NCI-H774 (cell line): ENCODE data around the gene NXPH3.
"Not testable (repeated sequence)": the region's sequence is repeated elsewhere in the genome, so short reads cannot be mapped to it uniquely, and the experiment has no call there.

Experiments used
- DNase-seq: peaks from one replicate; lab custom pipeline; 2025; lab: John Stamatoyannopoulos, UW

The NXPH3 gene

DNA sequence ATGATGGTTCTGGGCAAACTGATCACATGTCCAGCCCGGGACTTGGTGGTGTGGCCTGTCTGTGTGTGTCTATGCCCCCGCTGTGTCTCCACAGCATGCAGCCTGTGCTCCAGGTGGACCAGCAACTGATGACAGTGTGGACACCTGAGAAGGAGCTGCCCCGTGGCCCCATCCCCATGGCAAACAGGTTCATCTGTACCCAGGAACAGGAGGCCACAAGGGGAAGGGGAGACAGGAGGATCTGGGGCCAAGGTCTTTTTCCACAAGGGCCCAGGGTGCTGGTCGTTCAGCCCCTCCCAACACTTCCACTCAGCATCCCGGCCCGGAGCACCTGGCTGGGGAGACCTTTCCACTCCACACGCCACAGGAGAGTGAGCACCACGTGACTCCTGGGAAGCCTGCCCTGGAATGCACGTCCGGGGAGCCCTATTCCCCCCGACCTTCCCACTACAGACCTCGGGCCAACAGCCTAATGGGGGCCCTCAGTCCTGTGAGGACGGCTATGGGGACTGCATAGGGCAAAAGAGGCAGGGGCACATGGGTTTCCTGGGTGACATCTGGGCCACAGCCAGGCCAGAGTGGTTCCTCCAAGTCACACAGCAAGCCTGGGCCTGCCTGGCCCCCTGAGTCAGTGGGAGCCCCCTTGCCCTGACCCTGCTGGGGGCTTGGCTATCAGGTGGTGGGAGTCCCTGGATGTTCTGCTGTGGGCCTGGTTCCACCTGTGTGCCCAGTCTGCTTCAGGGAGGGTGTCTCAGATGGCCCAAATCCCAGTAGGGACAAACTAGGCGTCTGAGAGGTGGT, 20.8 kb upstream of the NXPH3 start:
- DNase-seq = no peak

DNA sequence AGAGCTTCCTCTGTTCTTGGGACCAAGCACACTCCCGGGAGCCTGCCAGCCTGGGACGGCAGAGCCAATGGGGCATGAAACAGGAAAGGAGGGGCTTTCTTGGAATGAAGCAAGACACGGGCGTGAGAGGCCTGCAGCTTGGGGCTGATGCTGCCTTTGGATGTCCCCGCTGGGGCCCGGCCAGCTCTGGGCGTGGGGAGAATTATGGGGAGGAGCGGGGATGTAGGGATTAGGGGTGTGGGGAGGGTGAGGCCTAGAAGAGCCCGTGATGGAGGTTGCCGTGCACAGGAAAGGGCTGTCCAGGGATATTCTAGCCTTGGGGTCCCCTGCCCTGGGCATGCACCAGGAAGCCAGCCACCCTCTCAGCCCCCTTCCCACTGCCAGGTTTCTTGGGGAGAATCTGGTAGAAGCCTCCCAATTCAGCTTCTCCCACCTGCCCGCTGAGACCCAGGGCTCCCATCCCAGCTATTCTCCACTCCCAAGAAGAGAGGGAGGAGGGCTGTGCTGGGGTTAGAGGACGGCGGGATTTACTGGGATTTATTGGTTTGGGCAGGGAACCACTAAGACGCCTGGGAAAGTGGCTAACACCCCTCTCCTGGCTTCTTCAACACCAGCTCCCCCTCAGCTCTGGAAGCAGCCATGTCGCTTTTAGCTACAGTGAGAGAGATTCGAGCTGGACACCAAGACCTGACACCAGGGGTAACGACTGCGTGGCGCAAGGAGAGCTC, 20.0 kb upstream of the NXPH3 start:
- no peak for DNase-seq

DNA sequence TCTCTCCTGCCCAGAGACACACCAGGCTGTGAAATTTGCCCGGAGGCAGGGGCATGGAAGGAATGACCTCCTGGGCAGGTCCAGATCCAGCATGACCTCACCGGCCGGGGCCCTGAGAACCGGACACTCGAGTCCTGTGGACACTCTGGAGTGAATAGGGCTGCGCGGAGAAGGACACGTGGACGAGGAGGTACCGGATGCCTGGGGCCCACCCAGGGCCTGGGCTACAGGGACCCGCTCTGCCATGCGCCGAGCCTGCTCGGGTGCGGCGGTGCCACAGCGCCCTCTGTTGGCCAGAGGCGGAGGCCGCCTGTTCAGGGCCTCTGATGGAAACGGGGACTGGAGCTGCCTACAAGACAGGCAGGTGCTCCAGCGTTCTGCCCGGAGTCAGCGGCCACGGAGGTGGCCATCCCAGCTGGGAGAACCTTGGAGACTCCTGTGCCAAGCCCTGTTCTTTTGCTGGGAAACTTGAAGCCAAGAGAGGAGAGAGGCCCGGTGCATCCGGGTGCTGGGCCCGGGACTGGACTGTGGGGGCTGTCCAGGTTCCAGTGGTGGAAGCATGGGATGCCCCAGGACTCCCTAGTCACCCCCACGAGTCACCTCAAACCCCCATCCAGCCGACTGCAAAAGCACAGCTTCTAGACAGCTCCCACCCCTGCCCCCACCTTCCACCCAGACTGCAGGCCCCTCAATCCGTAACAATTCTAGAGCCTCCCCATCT, 19.3 kb upstream of the NXPH3 start:
- DNase-seq = peak; percentile 83

DNA sequence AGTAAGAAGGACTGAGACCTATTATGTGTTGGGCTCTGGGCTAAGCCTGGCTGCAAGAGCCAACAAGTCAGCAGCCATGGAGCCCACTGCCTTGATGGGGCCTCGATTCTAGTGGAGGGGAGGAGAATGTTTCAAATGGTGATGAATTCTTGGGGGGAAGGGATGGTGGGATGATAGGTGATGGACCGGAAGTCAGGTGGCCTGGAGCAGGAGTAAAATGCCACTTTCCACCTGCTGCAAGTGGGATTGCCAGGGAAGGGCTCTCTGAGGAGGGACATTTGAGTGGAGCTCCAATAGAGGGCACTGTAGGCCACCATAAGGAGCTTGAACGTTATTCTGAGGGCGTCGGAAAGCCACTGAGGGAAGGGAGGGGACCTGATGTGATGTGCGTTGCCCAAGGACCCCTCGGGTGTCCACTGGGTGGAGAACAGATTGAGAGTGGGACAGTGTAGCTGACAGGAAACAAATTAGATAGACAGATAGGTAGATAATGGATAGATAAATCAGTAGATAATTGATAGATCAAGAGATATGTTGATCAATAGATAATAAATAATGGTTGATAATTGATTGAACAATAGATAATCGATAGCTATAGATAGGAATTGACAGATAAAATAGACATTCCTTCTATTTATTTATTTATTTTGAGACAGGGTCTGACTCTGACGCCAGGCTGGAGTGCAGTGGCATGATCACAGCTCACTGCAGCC, 18.2 kb upstream of the NXPH3 start:
- DNase-seq = peak; percentile 61

DNA sequence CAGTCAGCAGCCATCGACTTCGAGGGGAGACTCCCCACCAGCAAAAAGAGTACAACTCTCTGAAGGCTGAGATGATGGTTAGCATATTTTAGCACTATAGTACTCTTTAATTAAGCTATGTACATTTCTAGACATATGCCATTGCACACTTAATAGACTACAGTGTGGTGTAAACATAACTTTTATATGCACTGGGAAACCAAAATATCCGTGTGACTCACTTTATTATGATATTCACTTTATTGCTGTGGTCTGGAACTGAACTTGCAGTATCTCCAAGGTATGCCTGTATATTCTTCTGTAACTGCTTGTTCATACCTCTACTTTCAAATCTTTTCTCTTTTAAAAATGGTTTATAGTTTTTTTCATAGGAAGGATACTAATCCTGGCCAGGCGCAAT, 11.0 kb upstream of the NXPH3 start:
- no peak for DNase-seq

DNA sequence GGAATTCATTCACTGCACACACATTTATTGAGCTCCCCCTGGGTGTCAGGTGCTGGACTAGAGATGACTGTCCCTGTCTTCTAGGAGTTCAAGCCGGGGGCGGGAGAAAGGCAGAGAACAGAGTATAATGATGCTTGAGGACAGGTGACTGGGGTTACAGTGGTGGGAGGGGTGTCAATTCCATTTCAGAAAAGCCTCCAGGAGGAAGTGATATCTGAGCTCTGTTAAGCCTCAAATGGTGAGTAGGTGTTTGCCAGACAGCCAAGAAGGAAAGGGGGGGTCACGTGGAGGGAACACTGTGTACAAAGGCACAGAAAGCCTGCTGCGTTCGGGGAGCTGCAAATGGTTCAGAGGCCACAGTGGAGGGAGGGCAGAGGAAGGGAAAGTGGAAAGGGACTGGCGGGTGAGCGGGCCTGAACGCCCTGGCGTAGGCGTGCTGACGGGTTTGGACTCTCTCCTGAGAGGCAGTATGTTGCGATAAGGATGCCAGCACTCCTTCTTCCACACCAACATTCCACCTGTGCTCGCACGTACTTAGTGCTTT, 9.7 kb upstream of the NXPH3 start:
- no peak for DNase-seq

DNA sequence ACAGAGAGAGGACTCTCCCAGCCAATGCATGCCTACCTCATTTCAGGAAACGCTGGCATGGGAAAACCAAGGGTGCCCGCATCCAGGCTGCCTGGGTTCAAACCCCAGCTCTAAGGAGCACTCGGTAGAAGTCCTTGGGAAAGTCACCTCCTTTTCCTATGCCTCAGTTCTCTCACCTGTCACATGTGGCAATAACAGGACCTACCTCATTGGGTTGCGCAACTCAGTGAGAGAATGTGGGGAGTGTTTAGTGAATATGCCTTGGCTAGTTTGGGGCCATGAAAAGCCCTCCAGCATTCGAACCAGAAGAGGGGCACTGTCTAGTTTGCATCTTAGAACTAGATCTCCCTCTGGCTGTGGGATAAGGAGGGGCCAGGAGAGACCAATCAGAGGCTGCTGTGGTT, 9.0 kb upstream of the NXPH3 start:
- DNase-seq = no peak

DNA sequence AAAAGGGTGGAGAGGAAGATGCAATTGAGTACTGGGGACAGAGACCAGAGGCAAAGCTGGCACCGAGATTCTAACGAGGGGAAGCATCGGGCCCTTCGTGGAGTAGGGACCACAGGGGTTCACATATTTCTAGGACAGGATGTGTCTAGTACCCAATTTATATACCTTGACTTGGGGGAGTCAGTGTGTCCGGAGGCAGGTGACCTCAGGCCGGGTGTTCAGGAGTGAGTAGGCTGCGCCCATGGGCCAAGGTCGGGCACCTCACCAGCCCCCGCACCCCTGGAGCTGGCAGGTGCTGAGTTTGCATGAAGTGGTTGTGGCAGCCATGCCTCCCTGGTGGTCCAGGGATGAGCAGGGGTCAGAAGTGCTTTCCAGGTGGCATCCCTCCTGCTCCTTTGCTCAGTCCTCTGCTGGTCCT, 8.6 kb upstream of the NXPH3 start:
- no peak for DNase-seq

DNA sequence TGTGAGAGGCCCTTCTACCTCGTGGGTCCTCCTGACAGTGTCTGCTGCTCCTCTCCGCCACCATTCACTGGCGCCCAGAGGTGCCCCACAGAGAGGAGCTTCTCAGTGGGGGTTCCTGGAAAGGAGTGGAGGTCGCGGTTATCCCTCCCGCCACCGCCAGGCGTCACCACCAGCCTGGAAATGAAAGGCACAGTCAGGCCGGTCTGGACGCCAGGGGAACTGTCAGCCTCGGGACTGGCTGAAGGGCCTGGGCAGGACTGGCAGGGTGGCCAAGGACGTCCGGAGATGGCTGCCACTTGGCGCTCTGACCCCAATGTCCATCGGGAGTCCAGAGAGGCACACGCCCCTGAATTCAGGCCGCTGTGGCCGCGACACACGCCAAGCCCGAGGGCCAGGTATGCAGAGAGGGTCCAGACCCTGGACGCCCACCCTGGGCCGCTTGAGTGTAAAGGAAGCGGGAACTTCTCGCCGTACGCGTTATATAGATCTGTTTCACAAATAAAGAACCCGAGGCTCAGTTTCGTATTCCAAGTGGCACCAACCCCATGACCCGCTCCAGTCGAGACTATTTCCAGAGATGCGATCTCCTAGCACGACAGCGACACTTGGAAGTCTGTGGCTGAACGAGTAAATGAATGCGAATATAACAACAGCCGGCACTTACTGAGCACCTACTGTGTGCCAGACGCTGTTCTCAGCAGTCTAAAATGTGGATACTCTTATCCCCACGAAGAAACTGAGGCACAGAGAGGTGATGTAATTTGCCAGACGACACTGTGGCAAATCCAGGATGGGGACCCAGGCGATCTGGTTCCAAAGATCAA, 7.6 kb upstream of the NXPH3 start:
- peak; percentile 84 for DNase-seq

DNA sequence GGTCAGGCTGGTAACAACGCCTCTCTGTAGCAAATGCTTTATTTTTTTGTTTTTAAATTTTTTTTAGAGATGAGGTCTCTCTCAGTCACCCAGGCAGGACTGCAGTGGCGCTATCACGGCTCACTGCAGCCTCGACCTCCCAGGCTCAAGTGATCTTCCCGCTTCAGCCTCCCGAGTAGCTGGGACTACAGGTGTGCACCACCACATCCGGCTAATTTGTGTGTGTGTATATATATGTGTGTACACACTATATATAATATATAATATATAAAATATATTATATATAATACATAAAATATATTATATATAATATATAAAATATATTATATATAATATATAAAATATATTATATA, 7.0 kb upstream of the NXPH3 start:
- DNase-seq = not testable (repeated sequence)

DNA sequence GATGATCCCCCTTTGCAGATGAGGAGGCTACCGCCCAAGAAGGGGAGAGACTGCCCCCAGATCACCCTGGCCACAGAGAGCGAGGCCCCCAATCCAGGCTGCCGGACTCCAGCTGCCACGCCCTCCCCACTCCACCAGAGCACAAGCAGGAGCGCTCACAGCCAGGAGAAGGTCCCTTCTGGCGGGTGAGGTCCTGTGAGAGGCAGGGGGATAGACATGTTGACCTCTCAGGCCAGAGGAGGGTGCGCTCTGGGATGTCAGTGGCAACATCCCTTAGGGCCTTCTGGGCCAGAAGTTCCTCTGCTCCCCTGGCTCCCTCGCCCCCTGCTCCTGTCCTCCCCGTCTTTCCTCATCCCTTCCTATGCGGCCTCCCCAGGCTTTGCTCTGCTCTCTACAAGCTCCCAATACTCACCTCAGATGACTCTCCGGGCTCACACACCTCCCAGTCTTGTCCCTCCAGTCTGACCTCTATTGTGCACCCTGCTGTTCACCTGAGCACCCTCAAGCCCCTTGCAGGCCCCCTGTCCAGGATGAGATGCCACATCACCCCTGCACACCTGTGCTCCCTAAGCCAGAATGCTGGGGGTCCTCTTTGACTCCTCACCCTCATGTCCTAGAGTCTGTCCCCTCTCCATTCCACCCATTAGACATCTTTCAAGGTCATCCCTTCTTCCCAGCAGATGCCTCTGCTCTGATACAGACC, 5.0 kb upstream of the NXPH3 start:
- no peak for DNase-seq

DNA sequence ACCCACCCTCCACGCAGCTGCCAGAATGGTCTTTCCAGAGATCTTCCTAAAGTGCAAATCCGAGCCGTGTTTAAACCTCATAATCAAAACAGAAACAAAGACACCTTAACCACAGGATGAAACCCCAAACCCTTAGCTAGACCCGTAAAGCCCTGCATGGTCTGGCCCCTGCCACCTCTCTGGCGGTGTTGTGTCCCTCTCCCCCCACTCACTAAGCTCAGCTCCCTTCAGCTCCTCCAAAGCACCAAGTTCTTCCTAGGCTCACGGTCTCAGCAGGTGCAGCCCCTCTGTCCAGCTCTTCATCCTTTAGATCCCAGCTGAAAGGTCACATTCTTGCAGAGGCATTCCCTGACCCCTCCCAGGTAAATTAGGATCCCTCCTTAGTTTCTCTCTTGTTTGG, 4.4 kb upstream of the NXPH3 start:
- no peak for DNase-seq

DNA sequence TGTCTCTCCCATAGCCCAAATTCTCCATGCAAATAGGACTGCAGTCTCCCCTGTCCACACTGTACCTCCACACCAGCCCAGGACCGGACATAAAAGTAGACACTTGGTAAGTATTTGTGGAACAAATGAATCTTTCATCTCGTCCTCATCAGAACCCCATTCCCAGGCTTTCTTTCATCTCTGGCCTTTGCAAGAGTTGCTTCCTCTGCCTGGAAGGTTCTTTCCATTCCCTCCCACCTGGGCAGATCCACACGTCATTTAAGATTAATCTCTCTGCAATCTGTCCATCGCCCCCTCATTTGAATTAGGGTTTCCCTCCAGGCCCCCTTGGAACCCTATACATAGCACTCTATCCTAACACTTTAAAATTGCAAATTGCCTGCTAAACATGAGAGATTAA, 3.9 kb upstream of the NXPH3 start:
- DNase-seq = no peak

DNA sequence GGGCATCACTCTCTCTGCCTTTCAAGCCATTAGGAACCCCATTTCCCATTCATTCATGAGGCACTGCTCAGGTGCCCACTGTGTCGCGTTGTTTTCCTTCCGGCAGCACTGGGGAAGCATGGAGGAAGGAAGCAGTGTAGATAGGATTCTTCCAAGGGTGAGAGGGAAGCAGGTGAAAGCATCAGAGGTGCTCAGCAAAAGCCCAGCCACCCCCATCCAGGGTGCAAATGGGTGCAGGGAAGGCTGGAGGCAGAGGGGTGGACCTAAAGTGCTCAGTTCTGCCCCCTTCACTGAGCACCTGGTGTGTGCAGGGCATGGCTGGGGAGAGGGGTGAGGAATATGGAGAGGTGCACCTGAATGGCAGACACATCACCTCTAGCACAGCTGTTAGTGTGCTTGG, 3.4 kb upstream of the NXPH3 start:
- DNase-seq = no peak

DNA sequence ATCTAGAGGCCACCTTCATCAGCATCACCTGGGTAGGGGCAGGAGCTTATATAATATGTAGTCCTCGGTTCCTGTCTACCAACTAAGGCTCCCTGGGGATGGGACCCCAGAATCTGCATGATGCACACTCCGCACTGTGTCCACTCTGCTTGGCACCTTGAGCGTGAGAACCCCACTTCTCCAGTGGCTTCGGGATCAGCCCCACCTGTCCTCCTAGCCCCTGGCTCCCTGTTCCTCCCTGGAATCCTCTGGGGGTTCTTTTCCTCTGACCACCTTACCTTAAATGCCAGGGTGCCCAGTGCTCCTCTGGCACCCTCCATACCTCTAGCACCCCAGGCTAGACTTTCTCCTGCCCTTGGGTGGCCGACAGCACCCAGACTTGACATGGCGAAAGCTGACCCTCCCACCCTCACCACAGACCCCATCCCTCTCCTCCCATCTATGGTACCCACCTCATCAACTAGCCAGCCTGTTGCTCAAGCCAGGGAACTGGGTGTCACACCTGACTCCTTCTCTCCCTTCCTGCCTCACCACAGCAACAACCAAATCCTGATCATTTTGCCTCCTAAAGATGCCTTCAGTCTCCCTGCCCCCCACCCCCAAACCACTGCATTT, 2.8 kb upstream of the NXPH3 start:
- DNase-seq = no peak

DNA sequence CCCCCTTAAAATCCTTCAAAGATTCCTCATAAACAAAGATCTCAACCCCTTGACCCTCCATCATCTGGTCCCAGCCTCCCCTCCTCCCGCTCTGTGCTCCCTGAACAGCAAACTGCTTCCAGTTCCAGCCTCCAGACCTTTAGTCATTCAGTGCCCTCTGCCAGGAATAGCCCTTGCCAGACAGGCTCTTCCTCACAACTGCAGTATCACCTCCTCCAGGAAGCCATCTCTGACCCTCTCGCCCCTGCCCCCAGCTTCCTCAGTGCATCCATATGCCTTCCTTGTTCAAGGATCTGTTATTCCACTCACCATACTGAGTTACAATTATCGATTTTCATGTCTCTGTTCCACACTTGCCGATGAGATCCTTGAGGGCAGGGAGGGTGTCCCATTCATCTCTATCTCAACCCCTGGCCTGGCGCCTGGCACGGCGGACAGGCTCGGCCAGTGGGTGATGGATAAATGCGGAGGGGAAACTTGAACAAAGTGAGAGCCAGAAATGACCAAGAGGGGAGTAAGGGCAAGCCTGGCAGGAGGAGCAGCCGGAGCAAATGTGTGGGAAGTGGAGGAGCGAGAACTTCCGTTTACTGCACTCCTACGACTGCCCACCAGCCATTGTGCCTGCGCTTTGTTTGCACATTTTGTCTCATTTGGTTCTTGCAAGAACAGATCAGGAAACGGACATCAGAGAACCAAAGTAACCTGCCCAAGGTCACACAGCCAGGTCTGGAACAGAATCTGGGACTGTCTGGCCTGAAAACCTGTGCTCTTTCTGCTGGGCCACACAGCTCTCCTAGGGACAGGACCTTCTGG, 2.0 kb upstream of the NXPH3 start:
- DNase-seq = no peak

DNA sequence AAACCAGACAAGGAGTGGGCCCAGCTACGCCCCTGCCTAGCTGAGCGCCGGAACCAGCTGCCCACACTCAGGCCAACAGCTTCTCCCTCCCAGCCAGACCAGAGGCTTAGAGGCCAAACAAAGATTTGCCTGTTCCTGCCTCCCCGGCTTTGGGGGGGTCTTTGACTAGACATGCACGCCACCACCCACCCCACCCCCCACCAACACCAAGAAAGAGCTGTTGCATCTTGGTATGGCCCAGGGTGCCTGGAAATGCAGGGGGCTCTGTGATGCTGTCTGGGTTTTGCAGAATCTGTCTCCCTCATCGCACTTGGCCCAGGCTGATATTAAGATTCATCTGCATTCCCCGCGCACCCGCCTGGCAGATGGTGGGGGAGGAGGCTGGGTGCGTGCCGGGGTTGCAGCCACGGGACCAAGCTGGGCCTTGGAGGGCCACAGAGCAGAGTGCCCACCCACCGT, 1.3 kb upstream of the NXPH3 start:
- no peak for DNase-seq

DNA sequence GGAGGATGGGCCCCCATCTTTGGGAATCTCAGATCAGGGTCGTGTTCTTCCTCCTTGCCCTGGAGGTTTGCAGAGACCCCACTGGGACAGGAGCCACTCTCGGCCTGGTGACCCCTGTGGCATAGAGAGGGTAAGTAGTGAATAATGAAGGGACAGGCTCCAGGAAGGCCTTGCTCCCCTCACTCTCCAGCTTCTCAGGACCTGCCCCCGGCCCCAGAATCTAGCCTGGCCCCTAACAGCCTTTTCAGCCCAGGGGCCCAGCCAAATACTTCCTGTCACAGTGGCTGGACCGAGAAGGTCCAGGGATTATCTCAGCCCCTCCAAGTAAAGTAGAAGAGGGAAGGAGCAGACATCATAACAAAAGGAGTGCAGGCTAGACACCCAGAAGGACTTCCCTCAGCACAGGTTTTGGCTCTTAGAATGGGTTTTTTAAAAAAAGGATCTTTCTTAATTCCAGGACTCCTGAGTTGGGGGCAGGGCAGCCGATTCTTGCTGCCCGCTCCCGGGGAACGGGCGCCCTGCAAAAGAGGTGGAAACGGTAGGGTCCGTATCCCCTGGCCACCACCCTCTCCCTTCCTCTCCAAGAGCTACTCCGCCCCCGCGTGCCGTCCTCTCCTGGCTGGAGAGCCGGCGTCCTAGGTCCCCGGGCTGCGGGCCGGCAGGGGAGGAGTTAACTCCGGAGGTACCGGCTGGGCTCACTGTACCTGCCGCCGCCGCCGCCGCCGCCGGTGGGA, 559 bp upstream of the NXPH3 start:
- no peak for DNase-seq
